ENCODE measurements around the gene TESK1. TPM values are rescaled to one million over a fixed set of nuclear protein-coding genes. Genes with fewer than 3 reads are reported as not detected.

Gene TESK1
- total RNA-seq, 4 donors from 2014 or later = 21.5 to 85.1 (median 50.7) TPM

DNA sequence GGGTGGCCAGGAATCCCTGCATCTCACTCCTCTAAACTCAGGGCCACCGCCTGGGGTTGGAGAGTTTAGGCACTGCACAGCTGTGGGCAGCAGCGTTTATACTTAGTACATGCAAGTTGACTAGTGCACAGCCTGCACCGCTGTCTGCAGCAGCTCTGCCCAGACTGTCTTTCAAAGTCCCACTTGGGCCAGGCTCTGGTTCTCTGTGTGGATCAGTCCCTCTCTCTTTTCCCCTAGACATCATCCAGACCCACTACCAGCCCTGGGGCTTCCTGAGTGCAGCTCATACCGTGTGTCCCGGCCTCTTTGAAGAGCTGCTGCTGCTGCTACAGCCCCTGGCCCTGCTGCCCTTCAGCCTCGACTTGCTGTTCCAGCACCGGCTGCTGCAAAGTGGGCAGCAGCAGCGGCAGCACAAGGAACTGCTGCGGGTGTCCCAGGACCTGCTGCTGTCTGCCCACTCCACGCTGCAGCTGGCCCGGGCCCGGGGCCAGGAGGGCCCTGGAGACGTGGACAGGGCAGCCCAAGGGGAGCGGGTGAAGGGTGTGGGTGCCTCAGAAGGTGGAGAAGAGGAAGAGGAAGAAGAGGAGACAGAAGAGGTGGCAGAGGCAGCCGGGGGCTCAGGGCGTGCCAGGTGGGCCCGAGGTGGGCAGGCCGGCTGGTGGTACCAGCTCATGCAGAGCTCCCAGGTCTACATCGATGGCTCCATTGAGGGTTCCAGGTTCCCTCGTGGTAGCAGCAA, 45.1 kb upstream of the TESK1 start:
- Histone ChIP-seq H3K27ac (no peak overlapping the region), H3K4me1 (peaks cover 0 to 17% (median 0%) of the 10 kb centered on the region in 4 donors), H3K9me3 (no peaks in the 10 kb centered on the region), H3K27me3 (no peaks in the 10 kb centered on the region), H3K4me3 (no peak overlapping the region), H3K36me3 (peaks cover 0 to 37% (median 0%) of the 10 kb centered on the region in 3 donors)
- TF ChIP-seq POLR2A (IDR thresholded peaks at IDR 0.05) = no peak
- TF ChIP-seq CTCF (IDR thresholded peaks at IDR 0.05) = no peak
- no peak for DNase-seq

GRCh38 chr9:35560625-35561337, 44.3 kb upstream of the TESK1 start:
- no peak for DNase-seq

DNA sequence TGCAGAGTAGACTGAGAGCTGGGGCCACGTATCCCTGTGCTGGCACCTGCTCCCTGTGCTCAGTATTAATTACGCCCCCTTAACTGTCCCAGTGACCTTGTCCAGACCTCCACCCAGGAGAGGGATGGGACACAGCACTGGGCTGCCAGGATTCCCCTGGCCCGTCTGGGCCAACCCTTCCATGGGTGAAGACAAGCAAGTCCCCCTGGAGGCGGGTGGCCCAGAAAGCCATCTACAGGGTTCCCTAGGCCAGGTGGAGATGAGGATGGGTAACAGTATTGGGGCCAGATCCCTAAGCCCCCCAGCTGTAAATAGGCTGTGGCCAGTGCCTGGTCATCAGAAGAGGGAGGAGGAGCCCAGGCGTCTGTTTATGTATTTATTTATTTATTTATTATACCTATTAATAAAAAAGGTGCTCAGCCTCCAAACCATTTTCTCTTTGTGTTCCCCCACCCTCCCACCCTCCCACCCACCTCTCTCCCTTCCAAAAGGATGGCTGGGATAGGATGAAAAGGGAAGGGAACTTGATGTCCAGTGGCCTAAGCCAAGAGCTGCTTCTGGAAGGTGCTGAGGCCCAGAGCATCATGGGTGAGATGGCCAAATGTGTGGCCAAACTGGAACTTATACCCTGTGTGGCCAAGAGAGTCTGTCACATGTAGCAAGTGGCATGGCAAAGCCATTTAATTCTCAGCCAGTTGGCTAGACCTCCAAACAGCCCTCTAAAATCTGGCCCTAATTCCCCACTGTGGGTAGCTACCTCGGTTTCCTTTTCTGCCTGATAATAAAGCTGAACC, 43.4 kb upstream of the TESK1 start:
- no peaks in the 10 kb centered on the region for H3K27me3 ChIP-seq
- no peak overlapping the region for H3K4me3 ChIP-seq
- no peak for TF ChIP-seq CTCF (IDR thresholded peaks at IDR 0.05)
- DNase-seq = no peak
- H3K9me3 ChIP-seq = no peaks in the 10 kb centered on the region
- H3K27ac ChIP-seq = no peak overlapping the region
- H3K36me3 ChIP-seq = peaks cover 0 to 22% (median 0%) of the 10 kb centered on the region in 3 donors
- H3K4me1 ChIP-seq = peaks cover 0 to 17% (median 0%) of the 10 kb centered on the region in 4 donors

More at GRCh38 chr9:35560625-35561337, 44.3 kb upstream of the TESK1 start:
- Histone ChIP-seq H3K36me3 (peaks cover 0 to 30% (median 0%) of the 10 kb centered on the region in 3 donors), H3K27ac (no peak overlapping the region), H3K27me3 (no peaks in the 10 kb centered on the region), H3K9me3 (no peaks in the 10 kb centered on the region), H3K4me1 (peaks cover 0 to 17% (median 0%) of the 10 kb centered on the region in 4 donors), H3K4me3 (no peak overlapping the region)
- TF ChIP-seq POLR2A (IDR thresholded peaks at IDR 0.05) (no peak), CTCF (IDR thresholded peaks at IDR 0.05) (no peak)

DNA sequence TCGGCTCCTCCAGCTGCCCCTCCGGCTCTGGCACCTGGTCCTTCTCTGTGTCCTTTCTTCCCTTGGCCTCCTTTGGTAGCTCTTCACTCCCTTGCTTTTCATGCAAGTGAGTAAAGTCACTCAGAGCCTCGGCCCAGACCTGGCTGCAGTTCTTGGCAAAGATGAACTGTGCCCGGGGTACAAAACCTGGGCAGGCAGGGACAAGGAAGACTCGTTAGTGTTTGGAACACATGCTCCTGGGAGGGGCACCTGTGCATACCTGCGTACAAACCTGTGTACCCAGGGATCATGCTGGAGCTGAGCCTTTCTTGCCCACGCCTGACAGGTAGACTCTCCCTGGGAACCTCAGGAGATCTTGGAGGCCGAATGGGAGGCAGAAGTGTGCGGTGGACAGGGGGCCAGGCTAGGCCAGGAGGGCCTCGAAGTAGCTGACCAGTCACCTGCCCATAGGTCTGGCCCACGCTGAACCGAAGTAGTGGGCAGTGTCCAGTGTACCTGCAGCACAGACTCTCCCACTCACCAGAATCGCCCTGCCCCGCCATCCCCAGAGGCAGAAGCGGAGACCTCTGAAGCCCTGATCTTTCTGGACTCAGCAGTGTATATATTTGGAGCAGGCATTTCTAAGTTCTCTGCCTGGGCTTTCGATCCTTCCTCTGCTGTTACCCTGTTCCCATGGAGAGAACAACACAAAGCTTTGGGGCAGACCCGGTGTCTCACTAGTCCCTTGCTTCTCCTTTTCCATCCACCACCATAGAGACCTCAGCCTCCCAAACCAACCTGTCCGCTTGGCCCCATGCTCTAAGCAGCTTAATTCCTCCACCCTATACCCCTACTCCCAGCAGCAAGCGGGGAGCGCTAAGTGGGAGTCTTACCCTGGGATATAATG, 41.9 kb upstream of the TESK1 start:
- Histone ChIP-seq H3K36me3 (peaks cover 0 to 13% (median 0%) of the 10 kb centered on the region in 3 donors), H3K4me1 (peaks cover 0 to 17% (median 0%) of the 10 kb centered on the region in 4 donors), H3K27me3 (no peaks in the 10 kb centered on the region), H3K9me3 (no peaks in the 10 kb centered on the region), H3K27ac (peak overlapping the region in 2 of 4 donors; percentile 38 to 68), H3K4me3 (no peak overlapping the region)
- no peak for DNase-seq
- TF ChIP-seq POLR2A (IDR thresholded peaks at IDR 0.05) (no peak), CTCF (IDR thresholded peaks at IDR 0.05) (no peak)

Measured in Peyer's patch (tissue), 4 donors.